Stomach (tissue), 9 donors: Measurements from ENCODE around the gene DYNC1LI2. TPM values are rescaled to one million over a fixed set of nuclear protein-coding genes. Genes with fewer than 3 reads are reported as not detected.
A peak's percentile ranks its signal among the peaks of the same experiment; 100 is the strongest.

Experiments used
- DNase-seq, 2 donors: peaks; one replicate each; pipeline versions ENCODE4 v3.0.0 to v3.0.0-alpha.2; 2013 to 2019
- H3K27ac ChIP-seq, 5 donors: fragments of 200-600 bp in 4 of 5; sonication (generic) in 4 of 5; one replicate each; pipeline ENCODE4 v1.5.1; 2013 to 2019; ENCODE audit warnings: mild to moderate bottlenecking in 1 of 5, moderate library complexity in 1 of 5
- H3K27me3 ChIP-seq, 3 donors: fragments of 200-600 bp; sonication (generic); one replicate each; pipeline ENCODE4 v1.5.1; 2017 to 2019; ENCODE audit warnings: mixed run types in 1 of 3
- H3K36me3 ChIP-seq, 4 donors: fragments of 200-600 bp; sonication (generic); 1 replicate in 3 of 4; 2 replicates in 1 of 4; pipeline ENCODE4 v1.5.1; 2016 to 2019
- H3K4me1 ChIP-seq, 4 donors: fragments of 200-600 bp; sonication (generic); one replicate each; pipeline ENCODE4 v1.5.1; 2016 to 2019
- H3K4me3 ChIP-seq, 4 donors: fragments of 200-600 bp; sonication (generic) in 3 of 4; one replicate each; pipeline ENCODE4 v1.5.1; 2016 to 2019; ENCODE audit warnings: mild to moderate bottlenecking in 1 of 4
- H3K9me3 ChIP-seq, 4 donors: fragments of 200-600 bp; sonication (generic); one replicate each; pipeline ENCODE4 v1.5.1; 2016 to 2019
- EP300 ChIP-seq: sonication (generic); formaldehyde crosslinking; IDR thresholded peaks from one replicate; pipeline ENCODE4 v1.6.1; 2017; ENCODE audit warnings: antibody characterized with exemption
- POLR2A ChIP-seq, 4 donors: fragments of 450-650 bp; IDR thresholded peaks; one replicate each; pipeline ENCODE4 v1.6.1; 2016; ENCODE audit warnings: antibody characterized with exemption in 4 of 4, control low read depth in 2 of 4, mild to moderate bottlenecking in 1 of 4, moderate library complexity in 1 of 4
- POLR2AphosphoS5 ChIP-seq, 3 donors: sonication (generic); formaldehyde crosslinking; IDR thresholded peaks; one replicate each; pipeline ENCODE4 v1.6.1; 2016; ENCODE audit warnings: antibody characterized with exemption in 3 of 3
- WGBS, 5 donors: extraction: QIAGEN DNeasy Blood & Tissue Kit in 3 of 5; methylation state at CpG; one replicate each; pipeline versions ENCODE4 v1.1.5 to v1.1.7; 2013 to 2018; 5-methylcytosine and 5-hydroxymethylcytosine counted together
- intact Hi-C: fragments of 100-400 bp; cut with DNase I; formaldehyde crosslinking; loops from one replicate; pipeline ENCODE4 v1.15.1; 2023; ENCODE audit warnings: low total_unique reads
- polyA plus RNA-seq, 3 donors: library from polyadenylated mRNA; stranded (reverse); fragments of 200-250 nt; gene quantifications; one replicate each; pipeline ENCODE4 v1.2.3, GENCODE V29; 2013
- total RNA-seq, 5 donors: library from RNA; depleted of rRNA; stranded (reverse); fragments of >200 nt; gene quantifications; one replicate each; pipeline versions ENCODE4 v1.1.0 to v1.2.3, GENCODE V29; 2014 to 2016
- TF ChIP-seq, protein P1 (sequence below), 7 experiments: fragments of 450-650 bp in 4 of 7; fragments of 200-600 bp in 3 of 7; sonication (generic) in 3 of 7; IDR thresholded peaks; one replicate each; pipeline ENCODE4 v1.5.1; 2016 to 2019; ENCODE audit warnings: antibody characterized with exemption in 7 of 7, control low read depth in 2 of 7, mild to moderate bottlenecking in 1 of 7
- donor health status: healthy with polysubstance abuse.
- donor health status: Bipolar disorder and iron deficiency.
- donor health status: healthy.

The DYNC1LI2 gene
- total and polyA plus RNA-seq, 8 donors = 34.5 to 264 (median 123) TPM

DNA sequence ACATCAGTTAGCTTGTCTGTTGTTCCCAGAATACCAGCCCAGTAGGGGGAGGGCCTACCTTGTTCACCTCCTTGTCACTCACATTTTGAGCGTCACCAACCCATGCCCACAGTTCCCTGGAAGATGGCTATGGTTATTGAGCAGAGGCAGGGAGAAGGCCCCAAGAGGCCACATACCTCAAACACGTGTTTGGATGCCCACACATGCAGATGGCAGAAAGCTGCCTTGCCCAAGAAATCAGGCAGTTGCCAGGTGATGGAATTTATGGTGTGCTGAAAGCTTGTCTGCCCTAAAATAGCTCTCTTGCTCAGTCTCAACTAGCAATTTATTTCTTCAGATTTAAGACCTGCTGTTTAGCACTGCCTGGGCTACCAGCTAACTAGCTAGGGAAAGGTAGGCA, 38.3 kb downstream of the DYNC1LI2 start:
- Histone ChIP-seq H3K4me1 (peaks cover 0 to 9% (median 2%) of the 10 kb centered on the region in 4 donors), H3K27me3 (no peaks in the 10 kb centered on the region), H3K36me3 (peaks cover 0 to 6% (median 5%) of the 10 kb centered on the region in 4 donors), H3K4me3 (no peak overlapping the region), H3K9me3 (peaks cover 0 to 9% (median 3%) of the 10 kb centered on the region in 4 donors), H3K27ac (no peak overlapping the region)
- 51 to 64% (median 58%) methylated on average over 2 of the region's 2 CpGs for WGBS, 5 donors
- no peak for TF ChIP-seq EP300
- intact Hi-C loops = no loop called here
- no peak for DNase-seq

DNA sequence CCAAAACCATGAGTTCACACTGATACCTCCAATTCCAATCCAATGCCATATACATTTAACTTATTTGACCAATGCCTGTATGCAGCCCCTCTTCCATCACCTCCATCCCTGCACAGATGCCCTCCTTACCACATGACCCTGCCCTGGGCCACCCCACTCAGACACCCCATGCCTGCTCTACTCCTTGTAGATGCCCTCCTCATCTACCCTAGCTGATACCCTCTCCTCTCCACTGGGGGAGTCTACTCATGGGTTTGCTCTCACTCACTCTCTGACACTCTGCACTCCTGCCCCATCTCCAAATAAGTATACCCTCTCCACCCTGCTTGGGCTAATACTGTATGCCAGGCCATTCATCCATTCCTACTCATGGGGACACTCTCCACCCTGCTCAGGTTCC, 38.9 kb downstream of the DYNC1LI2 start:
- no peak overlapping the region for H3K4me3 ChIP-seq
- peaks cover 0 to 9% (median 2%) of the 10 kb centered on the region in 4 donors for H3K4me1 ChIP-seq
- TF ChIP-seq EP300 (no peak), POLR2AphosphoS5 (IDR thresholded peaks at IDR 0.05) (no peak), POLR2A (IDR thresholded peaks at IDR 0.05) (no peak)
- TF ChIP-seq, protein P1, sequence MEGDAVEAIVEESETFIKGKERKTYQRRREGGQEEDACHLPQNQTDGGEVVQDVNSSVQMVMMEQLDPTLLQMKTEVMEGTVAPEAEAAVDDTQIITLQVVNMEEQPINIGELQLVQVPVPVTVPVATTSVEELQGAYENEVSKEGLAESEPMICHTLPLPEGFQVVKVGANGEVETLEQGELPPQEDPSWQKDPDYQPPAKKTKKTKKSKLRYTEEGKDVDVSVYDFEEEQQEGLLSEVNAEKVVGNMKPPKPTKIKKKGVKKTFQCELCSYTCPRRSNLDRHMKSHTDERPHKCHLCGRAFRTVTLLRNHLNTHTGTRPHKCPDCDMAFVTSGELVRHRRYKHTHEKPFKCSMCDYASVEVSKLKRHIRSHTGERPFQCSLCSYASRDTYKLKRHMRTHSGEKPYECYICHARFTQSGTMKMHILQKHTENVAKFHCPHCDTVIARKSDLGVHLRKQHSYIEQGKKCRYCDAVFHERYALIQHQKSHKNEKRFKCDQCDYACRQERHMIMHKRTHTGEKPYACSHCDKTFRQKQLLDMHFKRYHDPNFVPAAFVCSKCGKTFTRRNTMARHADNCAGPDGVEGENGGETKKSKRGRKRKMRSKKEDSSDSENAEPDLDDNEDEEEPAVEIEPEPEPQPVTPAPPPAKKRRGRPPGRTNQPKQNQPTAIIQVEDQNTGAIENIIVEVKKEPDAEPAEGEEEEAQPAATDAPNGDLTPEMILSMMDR (IDR thresholded peaks at IDR 0.05) = no peak
- peaks cover 0 to under 1% (median 0%) of the 10 kb centered on the region in 4 donors for H3K36me3 ChIP-seq
- DNase-seq = no peak
- intact Hi-C loops = no loop called here
- H3K27ac ChIP-seq = no peak overlapping the region
- H3K9me3 ChIP-seq = peaks cover 0 to 9% (median 3%) of the 10 kb centered on the region in 4 donors
- no peaks in the 10 kb centered on the region for H3K27me3 ChIP-seq

DNA sequence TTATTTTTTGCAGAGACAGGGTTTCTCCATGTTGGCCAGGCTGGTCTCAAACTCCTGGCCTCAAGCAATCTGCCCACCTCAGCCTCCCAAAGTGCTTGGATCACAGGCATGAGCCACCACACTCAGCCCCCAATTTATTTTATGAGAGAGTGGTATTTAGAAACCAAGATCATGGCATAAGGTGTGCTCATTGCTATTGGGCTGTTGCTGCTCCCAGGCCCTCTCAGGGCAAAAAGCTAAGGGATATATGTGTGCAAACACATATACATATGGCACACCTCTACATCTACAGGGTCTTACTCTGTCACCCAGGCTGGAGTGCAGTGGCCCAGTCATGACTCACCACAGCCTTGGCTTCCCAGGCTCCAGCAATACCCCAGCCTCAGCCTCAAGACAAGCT, 39.8 kb downstream of the DYNC1LI2 start:
- no peak for DNase-seq
- Histone ChIP-seq H3K9me3 (peaks cover 0 to 9% (median 3%) of the 10 kb centered on the region in 4 donors), H3K36me3 (no peaks in the 10 kb centered on the region), H3K4me3 (no peak overlapping the region), H3K27ac (no peak overlapping the region), H3K4me1 (peaks cover 0 to 12% (median 2%) of the 10 kb centered on the region in 4 donors), H3K27me3 (no peaks in the 10 kb centered on the region)
- no peak for TF ChIP-seq POLR2AphosphoS5 (IDR thresholded peaks at IDR 0.05)
- intact Hi-C loops = no loop called here

DNA sequence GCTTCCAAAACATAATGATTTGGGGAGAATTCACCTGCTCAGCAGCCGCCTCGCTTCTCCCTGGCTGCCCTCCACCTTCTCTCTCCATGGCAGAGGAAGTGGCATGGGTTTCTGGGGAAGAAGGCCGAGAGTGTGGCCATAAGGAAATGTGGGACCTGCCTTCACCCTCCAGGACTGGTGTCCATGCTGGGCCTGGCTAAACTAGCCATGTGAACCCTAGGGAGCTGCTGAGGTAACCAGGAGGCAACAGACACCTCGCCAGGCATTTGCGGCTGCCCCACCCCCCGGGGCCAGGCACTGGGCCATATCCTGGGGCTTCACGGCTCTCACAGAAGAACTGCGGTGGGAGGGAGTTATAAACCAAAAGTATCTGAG, 44.9 kb downstream of the DYNC1LI2 start:
- H3K4me3 ChIP-seq = no peak overlapping the region
- no peak for DNase-seq
- no peaks in the 10 kb centered on the region for H3K27me3 ChIP-seq
- intact Hi-C loops = no loop called here
- TF ChIP-seq POLR2A (IDR thresholded peaks at IDR 0.05) = no peak
- no peak for TF ChIP-seq EP300
- TF ChIP-seq, protein P1 (IDR thresholded peaks at IDR 0.05) = no peak
- TF ChIP-seq POLR2AphosphoS5 (IDR thresholded peaks at IDR 0.05) = no peak
- peaks cover 0 to 2% (median 1%) of the 10 kb centered on the region in 4 donors for H3K9me3 ChIP-seq
- H3K4me1 ChIP-seq = peaks cover 7 to 29% (median 19%) of the 10 kb centered on the region in 4 donors
- WGBS, 5 donors = 44 to 53% (median 50%) methylated on average over 7 to 8 of the region's 8 CpGs
- no peaks in the 10 kb centered on the region for H3K36me3 ChIP-seq
- H3K27ac ChIP-seq = peak overlapping the region; percentile 6 to 68 (median 50)

DNA sequence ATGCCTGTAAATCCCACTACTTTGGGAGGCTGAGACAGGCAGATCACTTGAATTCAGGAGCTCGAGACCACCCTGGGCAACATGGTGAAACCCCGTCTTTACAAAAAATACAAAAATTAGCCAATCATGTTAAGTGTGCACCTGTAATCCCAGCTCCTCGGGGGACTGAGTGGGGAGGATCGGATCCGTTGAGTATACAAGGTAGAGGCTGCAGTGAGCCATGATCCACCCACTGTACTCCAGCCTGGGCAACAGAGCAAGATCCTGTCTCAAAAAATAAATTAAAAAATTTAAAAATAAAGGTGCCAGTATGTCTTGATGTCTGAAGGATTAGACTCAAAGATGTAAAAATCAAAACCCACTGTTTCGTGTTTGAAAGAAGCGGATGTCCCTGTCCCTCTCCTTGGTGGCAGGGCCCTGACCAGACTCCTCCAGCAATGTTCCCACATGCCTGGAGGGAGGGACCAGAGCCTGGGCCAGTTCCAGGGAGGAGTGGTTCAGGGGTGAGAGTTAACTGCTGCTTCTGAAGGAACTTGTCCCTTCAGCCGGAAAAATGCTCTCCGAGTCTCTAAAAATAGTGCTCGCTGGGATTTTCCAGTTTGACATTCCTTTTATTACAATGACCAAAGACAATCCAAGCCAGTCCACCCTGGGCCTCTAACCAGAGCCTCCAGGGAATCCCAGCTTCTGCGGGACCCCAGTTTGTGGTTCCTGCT, 45.5 kb downstream of the DYNC1LI2 start:
- 59 to 71% (median 66%) methylated on average over 11 of the region's 11 CpGs for WGBS, 5 donors
- H3K9me3 ChIP-seq = no peaks in the 10 kb centered on the region
- DNase-seq = peak; percentile 71 to 73
- H3K27me3 ChIP-seq = no peaks in the 10 kb centered on the region
- H3K36me3 ChIP-seq = no peaks in the 10 kb centered on the region
- intact Hi-C loops = no loop called here
- no peak overlapping the region for H3K4me3 ChIP-seq
- peak overlapping the region; percentile 6 to 68 (median 50) for H3K27ac ChIP-seq
- peaks cover 7 to 29% (median 19%) of the 10 kb centered on the region in 4 donors for H3K4me1 ChIP-seq
- TF ChIP-seq EP300 = no peak
- TF ChIP-seq POLR2A (IDR thresholded peaks at IDR 0.05) = no peak
- TF ChIP-seq, protein P1 (IDR thresholded peaks at IDR 0.05) = no peak
- TF ChIP-seq POLR2AphosphoS5 (IDR thresholded peaks at IDR 0.05) = no peak
